Colonic mucosa (tissue), 4 donors: ENCODE results near the gene HMGN2. TPM values are rescaled to one million over a fixed set of nuclear protein-coding genes. Genes with fewer than 3 reads are reported as not detected.

Source experiments
- DNase-seq: peaks from one replicate; pipeline ENCODE4 v3.0.0-alpha.2; 2020
- H3K27ac ChIP-seq: fragments of 200-600 bp; one replicate; pipeline ENCODE4 v1.8.0; 2021
- H3K27me3 ChIP-seq: fragments of 200-600 bp; one replicate; pipeline ENCODE4 v1.8.0; 2021
- H3K36me3 ChIP-seq: fragments of 200-600 bp; one replicate; pipeline ENCODE4 v1.8.0; 2021
- H3K4me1 ChIP-seq: fragments of 200-600 bp; one replicate; pipeline ENCODE4 v1.8.0; 2021; ENCODE audit warnings: mild to moderate bottlenecking
- H3K4me3 ChIP-seq: fragments of 200-600 bp; one replicate; pipeline ENCODE4 v1.8.0; 2021
- H3K9ac ChIP-seq, 2 donors: one replicate each; pipeline ENCODE4 v1.7.0; 2013; ENCODE audit warnings: control low read depth in 2 of 2, low read depth in 2 of 2, low read length in 2 of 2
- H3K9me3 ChIP-seq: fragments of 200-600 bp; one replicate; pipeline ENCODE4 v1.8.0; 2021
- CTCF ChIP-seq: fragments of 200-600 bp; IDR thresholded peaks from one replicate; pipeline ENCODE4 v1.8.0; 2022; ENCODE audit warnings: antibody characterized with exemption, mild to moderate bottlenecking
- intact Hi-C: fragments of 100-400 bp; cut with DNase I; formaldehyde crosslinking; loops from one replicate; pipeline ENCODE4 v1.14.1; 2022
- total RNA-seq, 2 donors: library from RNA; stranded (reverse); fragmentation: NEBNext Ultra II Directional in 1 of 2; extraction: Animal tissue kit (Norgen Biotek cat#: 25700) in 1 of 2; gene quantifications; one replicate each; pipeline ENCODE4 v1.2.1, GENCODE V29; 2021
- donor health status: healthy.
- donor health status: DM: no; HTN: no; CAD: no.
- donor health status: DM: no; HTN: no; CAD: no.

The HMGN2 gene
- total RNA-seq, 2 donors from 2014 or later: 332 to 758 TPM

GRCh38 chr1:26520339-26520738 lies 48.1 kb downstream of the HMGN2 start:
- Histone ChIP-seq H3K36me3 (no peaks in the 10 kb centered on the region), H3K27ac (no peak overlapping the region), H3K9ac (no peak overlapping the region), H3K27me3 (no peaks in the 10 kb centered on the region), H3K4me1 (no peaks in the 10 kb centered on the region), H3K4me3 (no peak overlapping the region), H3K9me3 (no peaks in the 10 kb centered on the region)
- intact Hi-C loops: no loop called here
- DNase-seq: no peak
- no peak for TF ChIP-seq CTCF

GRCh38 chr1:26521669-26522030 lies 49.4 kb downstream of the HMGN2 start:
- no peak overlapping the region for H3K27ac ChIP-seq
- no peak overlapping the region for H3K4me3 ChIP-seq
- DNase-seq: no peak
- no peak for TF ChIP-seq CTCF
- no peaks in the 10 kb centered on the region for H3K36me3 ChIP-seq
- intact Hi-C loops: no loop called here
- H3K9me3 ChIP-seq: no peaks in the 10 kb centered on the region
- no peaks in the 10 kb centered on the region for H3K27me3 ChIP-seq
- H3K4me1 ChIP-seq: no peaks in the 10 kb centered on the region
- no peak overlapping the region for H3K9ac ChIP-seq

- intact Hi-C loops: no loop called here
- no peak for TF ChIP-seq CTCF
Measured at GRCh38 chr1:26522073-26522472, 49.8 kb downstream of the HMGN2 start.

GRCh38 chr1:26524181-26524580 lies 51.9 kb downstream of the HMGN2 start:
- Histone ChIP-seq H3K9ac (no peak overlapping the region), H3K4me3 (no peak overlapping the region), H3K4me1 (no peaks in the 10 kb centered on the region), H3K9me3 (no peaks in the 10 kb centered on the region), H3K36me3 (no peaks in the 10 kb centered on the region), H3K27ac (no peak overlapping the region), H3K27me3 (no peaks in the 10 kb centered on the region)
- no peak for DNase-seq
- intact Hi-C loops: no loop called here
- TF ChIP-seq CTCF: no peak

More at GRCh38 chr1:26522073-26522472, 49.8 kb downstream of the HMGN2 start:
- Histone ChIP-seq H3K36me3 (no peaks in the 10 kb centered on the region), H3K4me3 (no peak overlapping the region), H3K4me1 (no peaks in the 10 kb centered on the region), H3K27ac (no peak overlapping the region), H3K9ac (no peak overlapping the region), H3K9me3 (no peaks in the 10 kb centered on the region), H3K27me3 (no peaks in the 10 kb centered on the region)
- no peak for DNase-seq

Other genes with a start within 250 kb of the HMGN2 start
- gene CEP85, start 238.2 kb upstream of the HMGN2 start, total RNA-seq: 10 to 100 TPM; 10.7 to 18.8 TPM
- gene SH3BGRL3, start 192.4 kb upstream of the HMGN2 start, total RNA-seq: 100 to 1,000 TPM; 361 to 478 TPM
- gene UBXN11, start 165.8 kb upstream of the HMGN2 start, total RNA-seq: 10 to 100 TPM in 1 of 2 donors, 1 to 10 TPM in 1; 8.7 to 25.7 TPM
- gene CD52, start 154.5 kb upstream of the HMGN2 start, total RNA-seq: 10 to 100 TPM in 1 of 2 donors, 1 to 10 TPM in 1; 9.4 to 13.1 TPM
- gene CRYBG2, start 118.3 kb upstream of the HMGN2 start, total RNA-seq: 10 to 100 TPM; 12.8 to 30.3 TPM
- gene ZNF683, start 99.7 kb upstream of the HMGN2 start, total RNA-seq: under 1 TPM in 1 of 2 donors, not detected in 1; 0.47 TPM
- 1 to 10 TPM in 1 of 2 donors, not detected in 1; 1.4 TPM for gene LIN28A, start 61.6 kb upstream of the HMGN2 start, total RNA-seq
- 10 to 100 TPM; 83.5 to 88.5 TPM for gene DHDDS, start 40.1 kb upstream of the HMGN2 start, total RNA-seq
- 100 to 1,000 TPM; 174 to 198 TPM for gene RPS6KA1, start 57.3 kb downstream of the HMGN2 start, total RNA-seq
- 10 to 100 TPM; 49.6 to 76.2 TPM for gene ARID1A, start 223.6 kb downstream of the HMGN2 start, total RNA-seq